Endothelial cell of umbilical vein (primary cell): ENCODE data around the gene SLC12A7. TPM values are rescaled to one million over a fixed set of nuclear protein-coding genes. Genes with fewer than 3 reads are reported as not detected.

ENCODE experiments used
- BruUV-seq: library from RNA; stranded (reverse); fragments of 400-500 nt; replicated peaks from 2 replicates; lab custom pipeline; 2021; lab: Mats Ljungman, UMichigan
- CTCF ChIA-PET: fragments of 300-600, 350-600 bp; sonication (Branson Sonifier 250); formaldehyde crosslinking; loops from one replicate; lab custom pipeline; 2021; ENCODE audit warnings: antibody characterized with exemption, inconsistent platforms; lab: Charles Lee
- POLR2A ChIA-PET: fragments of 300-600, 350-600 bp; sonication (Branson Sonifier 250); formaldehyde crosslinking; loops from one replicate; lab custom pipeline; 2021; ENCODE audit warnings: antibody characterized with exemption, inconsistent platforms; lab: Charles Lee
- DNase-seq: peaks from one replicate; pipeline ENCODE4 v3.0.0-alpha.2; 2011; ENCODE audit warnings: low read depth, low spot score
- FAIRE-seq: peaks from 2 replicates; lab custom pipeline; 2011; peaks lifted over from hg19 to GRCh38; lab: Jason Lieb, UNC
- H2AFZ ChIP-seq: 2 replicates; pipeline ENCODE4 v1.6.0; 2012; ENCODE audit warnings: low read depth, low read length, control low read depth, inconsistent platforms
- H3K27ac ChIP-seq: 2 replicates; pipeline ENCODE4 v1.5.1; 2011; ENCODE audit warnings: low read depth, mild to moderate bottlenecking, control low read depth, low read length, moderate library complexity; ENCODE audit not compliant: insufficient read depth
- H3K27me3 ChIP-seq, 2 experiments: 2 replicates each; pipeline versions ENCODE4 v1.6.0 to v1.6.1; 2011; ENCODE audit warnings: low read length in 2 of 2, mixed read lengths in 1 of 2; ENCODE audit not compliant: control insufficient read depth in 2 of 2, insufficient read depth in 2 of 2
- H3K36me3 ChIP-seq, 2 experiments: 2 replicates in 1 of 2; 3 replicates in 1 of 2; pipeline ENCODE4 v1.5.1; 2011; ENCODE audit warnings: low read length in 2 of 2, mild to moderate bottlenecking in 1 of 2, moderate library complexity in 1 of 2; ENCODE audit not compliant: control insufficient read depth in 2 of 2, insufficient read depth in 2 of 2; ENCODE audit errors: extremely low read depth in 1 of 2
- H3K4me1 ChIP-seq: 3 replicates; pipeline ENCODE4 v1.5.1; 2011; ENCODE audit warnings: mild to moderate bottlenecking, low read length; ENCODE audit not compliant: control insufficient read depth, insufficient read depth; ENCODE audit errors: extremely low read depth
- H3K4me2 ChIP-seq: 2 replicates; pipeline ENCODE4 v1.6.1; 2011; ENCODE audit warnings: low read length, control low read depth, mixed read lengths; ENCODE audit not compliant: insufficient read depth
- H3K4me3 ChIP-seq, 3 experiments: fragments of 200-600 bp in 1 of 3; sonication (generic), shearing (Covaris generic) in 1 of 3; replicated peaks in 1 of 3; 2 replicates each; pipeline ENCODE4 v1.5.1; 2011 to 2016; ENCODE audit warnings: control low read depth in 3 of 3, low read length in 3 of 3, mild to moderate bottlenecking in 2 of 3, inconsistent platforms in 1 of 3, low read depth in 1 of 3, moderate library complexity in 1 of 3; ENCODE audit not compliant: insufficient read depth in 1 of 3
- H3K79me2 ChIP-seq: 2 replicates; pipeline ENCODE4 v1.6.0; 2012; ENCODE audit warnings: low read length, inconsistent platforms; ENCODE audit not compliant: control insufficient read depth, insufficient read depth
- H3K9ac ChIP-seq: replicated peaks from 2 replicates; pipeline ENCODE3; 2011; ENCODE audit warnings: low read length, control low read depth; ENCODE audit not compliant: insufficient read depth; ENCODE audit errors: extremely low read depth
- H3K9me1 ChIP-seq: replicated peaks from 3 replicates; pipeline ENCODE4 v1.6.0; 2011; ENCODE audit warnings: mild to moderate bottlenecking, low read length; ENCODE audit not compliant: control insufficient read depth, insufficient read depth; ENCODE audit errors: extremely low read depth
- H3K9me3 ChIP-seq: replicated peaks from 2 replicates; pipeline ENCODE4 v1.5.1; 2012; ENCODE audit warnings: low read length, inconsistent platforms; ENCODE audit not compliant: control insufficient read depth, insufficient read depth
- H4K20me1 ChIP-seq: replicated peaks from 2 replicates; pipeline ENCODE3; 2011; ENCODE audit warnings: mild to moderate bottlenecking, low read length; ENCODE audit not compliant: control insufficient read depth, insufficient read depth; ENCODE audit errors: extremely low read depth
- CTCF ChIP-seq, 2 donors: IDR thresholded peaks; 1 replicate in 1 of 2; 2 replicates in 1 of 2; pipeline ENCODE4 v1.5.1; 2011; ENCODE audit warnings: low read length in 2 of 2, mild to moderate bottlenecking in 2 of 2, moderate library complexity in 2 of 2, control low read depth in 1 of 2, inconsistent platforms in 1 of 2, low read depth in 1 of 2; ENCODE audit not compliant: insufficient read depth in 1 of 2; ENCODE audit errors: extremely low read depth in 1 of 2
- EZH2 ChIP-seq: IDR thresholded peaks from 2 replicates; pipeline ENCODE4 v1.6.1; 2012; ENCODE audit warnings: borderline replicate concordance, low read depth, mild to moderate bottlenecking, moderate library complexity, low read length, inconsistent platforms; ENCODE audit not compliant: severe bottlenecking
- FOS ChIP-seq: IDR thresholded peaks from 2 replicates; pipeline ENCODE4 v1.6.1; 2011; ENCODE audit warnings: mild to moderate bottlenecking, low read length, moderate library complexity, borderline replicate concordance; ENCODE audit not compliant: insufficient read depth
- GATA2 ChIP-seq: IDR thresholded peaks from 2 replicates; pipeline ENCODE4 v1.7.0; 2011; ENCODE audit warnings: low read depth, mild to moderate bottlenecking, moderate library complexity, mixed read lengths, low read length; ENCODE audit not compliant: insufficient read length, insufficient read depth
- JUN ChIP-seq: IDR thresholded peaks from 2 replicates; pipeline ENCODE4 v1.6.1; 2011; ENCODE audit warnings: borderline replicate concordance, low read depth; ENCODE audit not compliant: insufficient read length, insufficient read depth
- MAX ChIP-seq: IDR thresholded peaks from 2 replicates; pipeline ENCODE4 v1.6.1; 2011; ENCODE audit not compliant: insufficient read depth, insufficient read length
- MYC ChIP-seq: IDR thresholded peaks from one replicate; pipeline ENCODE4 v1.6.1; 2011; ENCODE audit warnings: mild to moderate bottlenecking, low read depth, low read length
- POLR2A ChIP-seq: IDR thresholded peaks from 2 replicates; pipeline ENCODE4 v1.6.1; 2012; ENCODE audit warnings: low read depth, mild to moderate bottlenecking, control low read depth, low read length
- POLR2AphosphoS5 ChIP-seq: IDR thresholded peaks from 2 replicates; pipeline ENCODE4 v1.6.1; 2012; ENCODE audit warnings: low read depth, mild to moderate bottlenecking, control low read depth, low read length, moderate library complexity; ENCODE audit not compliant: insufficient read depth
- dilution Hi-C: fragments of 300-500 bp; cut with MboI; formaldehyde crosslinking; loops from one replicate; pipeline ENCODE4 v1.15.0; 2019; ENCODE audit warnings: low sequenced_read_pairs; ENCODE audit not compliant: extremely low pct_ligation_motif_present
- intact Hi-C: fragments of 100-400 bp; cut with micrococcal nuclease; formaldehyde crosslinking; loops from one replicate; pipeline ENCODE4 v1.10.0; 2022
- polyA plus RNA-seq, 4 experiments: library from polyadenylated mRNA; depleted of rRNA in 3 of 4; stranded (reverse) in 3 of 4; unstranded in 1 of 4; fragments of >200 nt; gene quantifications; 2 replicates each; pipeline versions ENCODE4 v1.2.1 to v1.2.3, GENCODE V29; 2011 to 2012; ENCODE audit warnings: missing spikeins in 1 of 4
- total RNA-seq: library from RNA; stranded (reverse); gene quantifications from 2 replicates; pipeline ENCODE4 v1.2.3, GENCODE V29; 2021

SLC12A7 gene
- total and polyA plus RNA-seq, 2 donors (not counting 3 experiments of a cell fraction or from before 2014, with no cell fraction given) = 16.4 to 38.8 TPM

GRCh38 chr5:1079486-1079885, 32.4 kb downstream of the SLC12A7 start:
- ChIA-PET CTCF (no interaction called here), POLR2A (no interaction called here)
- Histone ChIP-seq H3K4me3 (no peak overlapping the region), H2AFZ (no peak overlapping the region), H3K4me1 (no peaks in the 10 kb centered on the region), H3K9me1 (no peaks in the 10 kb centered on the region), H3K4me2 (no peak overlapping the region), H3K27me3 (no peaks in the 10 kb centered on the region), H3K36me3 (peaks cover 0 to 23% of the 10 kb centered on the region in 2 experiments), H4K20me1 (no peaks in the 10 kb centered on the region), H3K27ac (no peak overlapping the region), H3K9ac (no peak overlapping the region), H3K9me3 (no peaks in the 10 kb centered on the region), H3K79me2 (no peaks in the 10 kb centered on the region)
- TF ChIP-seq JUN (no peak), POLR2A (no peak), MAX (no peak), FOS (no peak), GATA2 (no peak), MYC (no peak), EZH2 (no peak), POLR2AphosphoS5 (no peak), CTCF (IDR thresholded peaks at IDR 0.05; ENCODE audit: extremely low read depth in 1 of 2, insufficient read depth in 1 of 2, low read depth in 1 of 2, low read length in 2 of 2) (no peak)
- intact Hi-C loops = no loop called here
- DNase-seq (no peak), FAIRE-seq (no peak)
- BruUV-seq = no TSS peak
- dilution Hi-C loops = no loop called here
